NCI-H748 treated with DMSO at 0.1 percent for 48 hours (cell line): ENCODE measurements around the gene MT1A.
"Not testable (repeated sequence)": the region's sequence is repeated elsewhere in the genome, so short reads cannot be mapped to it uniquely, and the experiment has no call there.

Experiments
- DNase-seq: peaks from one replicate; lab custom pipeline; 2025; lab: John Stamatoyannopoulos, UW

The MT1A gene

DNA sequence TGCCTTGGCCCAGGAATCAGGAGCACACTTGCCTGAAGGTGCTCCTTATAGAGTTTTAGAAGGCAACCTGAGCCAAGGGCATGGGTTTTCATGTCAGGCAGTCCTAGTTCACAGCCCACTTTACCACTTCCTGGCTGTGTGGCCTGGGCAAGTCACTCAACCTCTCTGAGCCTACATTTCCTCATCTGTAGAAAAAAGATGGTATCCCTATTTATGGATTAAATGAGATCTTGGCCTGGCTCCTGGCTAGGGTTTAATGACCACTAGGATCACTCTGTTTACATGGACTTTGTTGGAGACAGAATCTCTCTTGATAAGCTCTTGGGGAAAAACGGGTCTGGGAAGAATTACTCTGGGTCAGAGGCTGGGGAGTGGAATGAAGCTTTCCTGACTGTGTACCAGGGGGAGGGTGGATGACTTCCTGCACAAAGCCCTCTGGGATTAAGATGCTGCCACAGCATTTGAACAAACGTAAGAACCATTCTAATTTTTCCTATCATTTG, 27.8 kb upstream of the MT1A start:
- no peak for DNase-seq

- DNase-seq: no peak
Observed at GRCh38 chr16:56611281-56611833, 27.1 kb upstream of the MT1A start.

- DNase-seq: no peak
Observed at GRCh38 chr16:56613706-56614105, 24.8 kb upstream of the MT1A start.

GRCh38 chr16:56614549-56614991, 23.9 kb upstream of the MT1A start:
- no peak for DNase-seq

DNA sequence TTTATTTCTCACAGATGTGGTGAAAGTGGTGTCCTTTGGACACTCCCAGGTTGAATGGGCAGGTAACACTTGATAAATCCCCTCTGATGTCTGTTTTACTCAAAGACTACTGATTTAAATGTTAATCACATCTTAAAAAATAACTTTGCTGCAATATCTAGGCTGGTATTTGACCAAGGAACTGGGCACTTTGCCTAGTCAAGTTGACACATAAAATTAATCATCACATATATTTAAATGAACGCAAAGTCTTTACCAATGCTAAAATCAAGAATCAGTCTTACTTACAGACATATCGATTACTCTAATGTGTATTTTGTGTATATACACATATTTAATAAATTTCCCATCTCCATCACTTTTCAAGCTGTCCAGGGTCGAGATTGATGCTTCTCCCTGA, 23.1 kb upstream of the MT1A start:
- no peak for DNase-seq

DNA sequence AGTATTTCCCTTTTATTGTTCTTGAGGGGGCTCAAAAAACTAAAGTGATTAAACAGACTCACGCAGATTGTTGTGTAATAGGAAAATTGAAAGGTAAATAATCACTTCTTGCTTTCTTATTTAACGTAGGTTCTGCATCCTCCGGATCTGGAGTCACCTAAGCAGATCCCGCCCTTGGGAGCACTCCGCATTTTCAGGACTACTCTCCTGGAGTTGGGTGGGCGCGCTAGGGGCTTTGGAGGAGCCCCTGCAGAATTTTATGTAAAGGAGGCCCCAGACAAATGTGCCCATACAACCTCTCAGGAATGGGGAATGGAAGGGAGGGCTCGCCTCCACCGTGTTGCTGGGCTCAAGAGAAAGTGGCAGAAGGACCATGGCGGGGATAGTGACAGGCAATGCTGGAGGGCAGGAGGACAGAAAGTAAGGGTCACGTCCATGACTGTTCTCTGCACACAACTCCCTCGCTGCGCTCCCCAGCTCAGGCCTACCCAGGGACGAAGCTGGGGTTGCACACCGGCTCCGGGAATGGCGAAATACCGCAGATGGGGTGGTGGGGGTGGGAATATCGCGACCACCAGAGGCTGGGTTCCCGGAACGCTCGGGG, 21.8 kb upstream of the MT1A start:
- no peak for DNase-seq

GRCh38 chr16:56617212-56618085, 21.0 kb upstream of the MT1A start:
- DNase-seq: no peak

DNA sequence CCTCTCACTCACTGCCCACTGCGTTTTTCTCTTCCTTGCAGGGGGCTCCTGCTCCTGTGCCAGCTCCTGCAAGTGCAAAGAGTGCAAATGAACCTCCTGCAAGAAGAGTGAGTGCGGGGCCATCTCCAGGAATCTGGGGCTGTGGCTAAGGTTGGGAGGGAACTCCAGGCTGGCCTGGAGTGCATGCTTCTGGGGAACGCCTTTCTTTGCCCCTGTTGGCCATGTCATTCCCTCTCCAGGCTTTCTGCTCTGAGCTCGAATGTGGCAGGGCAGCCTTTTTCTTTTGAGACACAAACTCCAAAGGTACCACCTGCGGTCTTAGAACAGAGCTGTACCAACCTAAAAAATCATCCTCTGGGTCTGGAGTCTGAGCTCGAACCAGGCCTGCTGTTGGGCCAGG, 20.3 kb upstream of the MT1A start:
- no peak for DNase-seq

- no peak for DNase-seq
Observed at GRCh38 chr16:56620339-56620897, 18.0 kb upstream of the MT1A start.

DNA sequence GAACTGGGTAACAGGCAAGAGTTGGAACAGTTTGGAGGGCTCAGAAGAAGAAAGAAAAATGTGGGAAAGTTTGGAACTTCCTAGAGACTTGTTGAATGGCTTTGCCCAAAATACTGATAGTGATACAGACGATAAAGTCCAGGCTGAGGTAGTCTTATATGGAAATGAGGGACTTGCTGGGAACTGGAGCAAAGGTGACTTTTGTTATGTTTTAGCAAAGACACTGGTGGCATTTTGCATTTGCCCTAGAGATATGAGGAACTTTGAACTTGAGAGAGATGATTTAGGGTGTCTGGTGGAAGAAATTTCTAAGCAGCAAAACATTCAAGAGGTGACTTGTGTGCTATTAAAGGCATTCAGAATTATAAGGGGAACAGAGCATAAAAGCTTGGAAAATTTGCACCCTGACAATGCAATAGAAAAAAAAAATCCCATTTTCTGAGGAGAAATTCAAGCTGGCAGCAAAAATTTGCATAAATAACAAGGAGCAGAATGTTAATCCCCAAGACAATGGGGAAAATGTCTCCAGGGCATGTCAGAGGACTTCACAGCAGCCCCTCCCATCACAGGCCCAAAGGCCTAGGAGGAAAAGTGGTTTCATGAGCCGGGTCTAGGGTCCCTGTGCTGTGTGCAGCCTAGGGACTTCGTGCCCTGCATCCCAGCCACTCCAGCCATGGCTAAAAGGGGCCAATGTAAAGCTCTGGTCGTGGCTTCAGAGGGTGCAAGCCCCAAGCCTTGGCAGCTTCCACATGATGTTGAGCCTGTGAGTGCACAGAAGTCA, 16.6 kb upstream of the MT1A start:
- not testable (repeated sequence) for DNase-seq

DNA sequence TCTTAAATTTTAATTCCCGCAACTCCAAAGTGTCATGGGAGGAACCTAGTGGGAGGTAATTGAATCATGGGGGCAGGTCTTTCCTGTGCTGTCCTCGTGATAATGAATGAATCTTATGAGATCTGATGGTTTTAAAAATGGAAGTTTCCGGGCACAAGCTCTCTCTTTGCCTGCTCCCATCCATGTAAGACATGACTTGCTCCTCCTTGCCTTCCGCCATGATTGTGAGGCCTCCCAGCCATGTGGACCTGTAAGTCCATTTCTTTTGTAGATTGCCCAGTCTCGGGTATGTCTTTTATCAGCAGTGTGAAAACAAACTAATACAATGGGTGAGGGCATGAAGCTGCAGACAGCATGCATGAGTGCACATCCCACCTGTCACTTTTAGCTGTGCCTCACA, 15.3 kb upstream of the MT1A start:
- not testable (repeated sequence) for DNase-seq

DNA sequence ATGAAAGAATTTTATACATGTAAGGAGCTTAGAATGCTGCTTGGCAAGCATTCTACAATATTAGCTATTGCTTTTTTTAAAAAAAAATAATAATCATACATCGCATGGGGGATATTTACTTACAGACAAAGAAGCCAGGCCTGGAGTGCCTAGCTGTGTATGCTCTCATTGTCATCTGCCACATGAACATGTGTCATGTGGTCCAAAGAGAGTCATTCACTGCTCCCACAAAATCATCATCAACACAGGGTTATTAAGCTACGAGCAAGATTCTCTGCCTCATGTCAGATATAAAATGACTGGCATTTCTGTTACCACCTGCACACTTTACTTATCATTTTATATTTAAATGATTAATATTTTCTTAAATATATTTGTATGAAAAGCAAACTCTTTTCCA, 14.8 kb upstream of the MT1A start:
- no peak for DNase-seq

GRCh38 chr16:56625140-56625942, 13.1 kb upstream of the MT1A start, which contains the start of gene MT1E:
Gene MT1E, plus strand, starts transcription at chr16:56625781. Its CDS starts 71 bp downstream, at chr16:56625852.
- DNase-seq: no peak

DNA sequence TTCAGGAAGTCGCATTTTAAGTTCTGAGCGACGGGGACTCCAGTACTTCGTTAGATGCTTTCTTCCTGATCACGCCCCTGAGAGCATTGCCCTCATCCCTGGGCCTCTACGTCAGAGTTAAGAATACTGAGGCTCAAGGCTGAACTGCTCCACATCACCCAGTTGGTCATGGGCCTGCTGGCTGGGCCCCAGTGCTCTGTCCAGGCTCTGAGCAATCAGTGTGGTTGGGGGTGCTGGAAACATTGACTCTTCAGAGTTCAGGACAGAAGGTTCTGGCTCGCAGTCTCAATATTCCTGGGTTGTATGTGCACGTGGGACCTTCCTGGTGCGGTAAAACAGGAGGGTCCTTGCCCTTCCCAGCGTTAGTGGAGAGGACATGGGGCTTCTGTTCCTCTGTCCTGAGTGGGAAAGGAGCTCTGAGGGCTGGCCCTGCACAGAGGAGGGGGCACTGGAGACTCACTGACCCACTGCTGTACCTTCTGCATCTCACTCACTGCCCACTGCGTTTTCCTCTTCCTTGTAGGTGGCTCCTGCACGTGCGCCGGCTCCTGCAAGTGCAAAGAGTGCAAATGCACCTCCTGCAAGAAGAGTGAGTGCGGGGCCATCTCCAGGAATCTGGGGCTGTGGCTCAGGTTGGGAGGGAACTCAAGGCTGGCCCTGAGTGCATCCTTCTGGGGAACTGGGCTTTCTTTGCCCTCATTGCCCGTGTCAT, 12.4 kb upstream of the MT1A start:
- no peak for DNase-seq

DNA sequence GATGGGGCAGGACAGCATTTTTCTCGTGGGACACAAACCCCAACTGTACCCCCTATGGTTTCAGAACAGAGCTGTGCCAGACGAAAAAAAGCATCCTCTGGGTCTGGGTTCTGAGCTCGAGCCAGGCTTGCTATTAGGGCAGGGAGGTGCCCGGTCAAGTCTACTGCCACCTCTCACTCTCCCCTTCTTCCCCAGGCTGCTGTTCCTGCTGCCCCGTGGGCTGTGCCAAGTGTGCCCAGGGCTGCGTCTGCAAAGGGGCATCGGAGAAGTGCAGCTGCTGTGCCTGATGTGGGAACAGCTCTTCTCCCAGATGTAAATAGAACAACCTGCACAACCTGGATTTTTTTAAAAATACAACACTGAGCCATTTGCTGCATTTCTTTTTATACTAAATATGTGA, 11.8 kb upstream of the MT1A start:
- DNase-seq: no peak

- no peak for DNase-seq
Observed at GRCh38 chr16:56628486-56629350, 9.7 kb upstream of the MT1A start.

GRCh38 chr16:56629531-56629930, 8.9 kb upstream of the MT1A start:
- DNase-seq: no peak

GRCh38 chr16:56630134-56630533, 8.3 kb upstream of the MT1A start:
- no peak for DNase-seq

DNA sequence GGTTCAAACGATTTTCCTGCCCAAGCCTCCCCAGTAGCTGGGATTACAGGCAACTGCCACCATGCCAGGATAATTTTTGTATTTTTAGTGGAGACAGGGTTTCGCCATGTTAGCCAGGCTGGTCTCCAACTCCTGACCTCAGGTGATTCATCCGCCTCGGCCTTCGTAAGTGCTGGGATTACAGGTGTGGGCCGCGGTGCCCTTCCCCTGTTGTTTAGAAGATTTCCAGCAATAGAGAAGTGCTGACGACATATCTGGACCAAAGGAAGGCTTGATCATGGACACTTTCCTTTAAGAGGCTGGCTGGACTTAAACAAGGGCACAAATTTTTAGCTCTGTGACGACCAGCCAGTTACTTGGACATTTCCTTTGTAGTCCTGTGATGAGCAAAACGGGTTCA, 7.3 kb upstream of the MT1A start:
- DNase-seq: no peak

DNA sequence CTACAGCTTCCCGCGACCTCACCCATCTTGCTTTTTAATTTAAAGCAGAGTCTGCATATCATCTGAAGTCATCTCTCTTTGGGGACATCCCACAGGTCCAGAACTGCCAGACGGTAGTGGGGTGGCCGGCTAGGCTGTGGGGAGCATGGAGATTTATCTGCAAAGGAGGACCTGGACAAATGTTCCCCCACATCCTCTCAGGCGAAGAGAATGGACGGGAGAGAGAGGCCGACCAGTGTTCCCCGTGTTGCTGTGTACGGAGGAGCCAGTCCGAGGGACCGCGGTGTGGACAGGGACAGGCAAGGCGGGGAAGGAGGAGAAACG, 6.7 kb upstream of the MT1A start:
- no peak for DNase-seq
